SK-N-SH (cell line): ENCODE results near the gene MBNL2. TPM values are rescaled to one million over a fixed set of nuclear protein-coding genes. Genes with fewer than 3 reads are reported as not detected.

ENCODE experiments used
- CTCF ChIA-PET: fragments of 300-600, 350-600 bp; formaldehyde crosslinking; extraction: SDS; loops from one replicate; lab custom pipeline; 2021; lab: Yijun Ruan, JAX
- POLR2A ChIA-PET: fragments of 350-600 bp; sonication (Branson Sonifier 250); formaldehyde crosslinking; extraction: SDS; loops from one replicate; lab custom pipeline; 2020; ENCODE audit warnings: antibody characterized with exemption, inconsistent platforms; lab: Yijun Ruan, JAX
- DNase-seq: peaks from one replicate; pipeline ENCODE4 v3.0.0; 2012
- H2AFZ ChIP-seq: fragments of 200-600 bp; sonication (generic); 2 replicates; pipeline ENCODE4 v1.8.1; 2016; ENCODE audit warnings: antibody characterized with exemption, mild to moderate bottlenecking, low read depth
- H3F3A ChIP-seq: fragments of 200-600 bp; sonication (generic); replicated peaks from 2 replicates; pipeline ENCODE3; 2016; ENCODE audit warnings: antibody characterized with exemption, mild to moderate bottlenecking; ENCODE audit not compliant: insufficient read depth
- H3K27ac ChIP-seq, 2 experiments: fragments of 200-500 bp in 1 of 2; fragments of 200-600 bp in 1 of 2; sonication (Bioruptor generic) in 1 of 2; sonication (generic), shearing (Covaris generic) in 1 of 2; 2 replicates each; pipeline versions ENCODE4 v1.5.1 to v1.6.1; 2014 to 2016; ENCODE audit warnings: low read depth in 2 of 2, inconsistent platforms in 1 of 2, low read length in 1 of 2, mild to moderate bottlenecking in 1 of 2, mixed read lengths in 1 of 2
- H3K27me3 ChIP-seq: fragments of 200-600 bp; sonication (generic), shearing (Covaris generic); 2 replicates; pipeline ENCODE4 v1.6.1; 2016; ENCODE audit warnings: mixed run types; ENCODE audit not compliant: insufficient read depth
- H3K36me3 ChIP-seq, 2 experiments: fragments of 200-500 bp in 1 of 2; fragments of 200-600 bp in 1 of 2; sonication (Bioruptor generic) in 1 of 2; sonication (generic) in 1 of 2; replicated peaks in 1 of 2; 2 replicates each; pipeline versions ENCODE3 to v1.5.1; 2014 to 2016; ENCODE audit warnings: low read length in 1 of 2, mild to moderate bottlenecking in 1 of 2; ENCODE audit not compliant: insufficient read depth in 2 of 2, control insufficient read depth in 1 of 2
- H3K4me1 ChIP-seq, 2 experiments: fragments of 200-500 bp in 1 of 2; fragments of 200-600 bp in 1 of 2; sonication (Bioruptor generic) in 1 of 2; sonication (generic), shearing (Covaris generic) in 1 of 2; 2 replicates each; pipeline versions ENCODE4 v1.5.1 to v1.6.1; 2014 to 2016; ENCODE audit warnings: low read depth in 1 of 2, low read length in 1 of 2, mixed run types in 1 of 2; ENCODE audit not compliant: insufficient read depth in 2 of 2, control insufficient read depth in 1 of 2
- H3K4me2 ChIP-seq: fragments of 200-600 bp; sonication (generic), shearing (Covaris generic); 2 replicates; pipeline ENCODE4 v1.6.1; 2017; ENCODE audit warnings: mixed run types
- H3K4me3 ChIP-seq, 2 experiments: fragments of 200-500 bp in 1 of 2; fragments of 200-600 bp in 1 of 2; sonication (Bioruptor generic) in 1 of 2; sonication (generic), shearing (Covaris generic) in 1 of 2; 2 replicates each; pipeline versions ENCODE4 v1.5.1 to v1.8.1; 2014 to 2016; ENCODE audit warnings: low read depth in 2 of 2, inconsistent platforms in 1 of 2, low read length in 1 of 2, mild to moderate bottlenecking in 1 of 2, mixed read lengths in 1 of 2, moderate library complexity in 1 of 2
- H3K79me2 ChIP-seq: fragments of 200-600 bp; sonication (generic); 2 replicates; pipeline ENCODE4 v1.8.1; 2017; ENCODE audit warnings: mild to moderate bottlenecking; ENCODE audit not compliant: insufficient read depth
- H3K9ac ChIP-seq: fragments of 200-600 bp; sonication (generic); 2 replicates; pipeline ENCODE4 v1.6.1; 2017; ENCODE audit warnings: mixed run types
- H3K9me2 ChIP-seq: fragments of 200-600 bp; sonication (generic); 2 replicates; pipeline ENCODE4 v1.6.1; 2017; ENCODE audit warnings: mixed run types
- H3K9me3 ChIP-seq: fragments of 200-600 bp; sonication (generic); 2 replicates; pipeline ENCODE4 v1.6.1; 2017; ENCODE audit warnings: mixed run types, mild to moderate bottlenecking, moderate library complexity
- H4K20me1 ChIP-seq: fragments of 200-600 bp; sonication (generic); 2 replicates; pipeline ENCODE4 v1.6.1; 2017; ENCODE audit warnings: mild to moderate bottlenecking, mixed run types; ENCODE audit not compliant: insufficient read depth
- CHD2 ChIP-seq: fragments of 150-350 bp; IDR thresholded peaks from 2 replicates; pipeline ENCODE4 v1.6.1; 2018; ENCODE audit warnings: low read length; ENCODE audit not compliant: partially characterized antibody
- ELF1 ChIP-seq: IDR thresholded peaks from 2 replicates; pipeline ENCODE4 v1.4.0; 2012
- EP300 ChIP-seq, 2 experiments: IDR thresholded peaks; 2 replicates each; pipeline versions ENCODE4 v1.4.0 to v1.6.1; 2012; ENCODE audit warnings: borderline replicate concordance in 1 of 2, low read depth in 1 of 2, low read length in 1 of 2
- IRF3 ChIP-seq: fragments of 150-350 bp; IDR thresholded peaks from 2 replicates; pipeline ENCODE4 v1.6.1; 2016; ENCODE audit warnings: mild to moderate bottlenecking, low read depth, low read length
- MAX ChIP-seq: IDR thresholded peaks from 2 replicates; pipeline ENCODE4 v1.4.0; 2012; ENCODE audit warnings: low read depth
- NRF1 ChIP-seq: IDR thresholded peaks from 2 replicates; pipeline ENCODE4 v1.6.1; 2012; ENCODE audit warnings: low read depth, mild to moderate bottlenecking, low read length
- RFX5 ChIP-seq: IDR thresholded peaks from 2 replicates; pipeline ENCODE4 v1.6.1; 2012; ENCODE audit warnings: mild to moderate bottlenecking, improper control_type of control experiment, low read length
- TEAD4 ChIP-seq: IDR thresholded peaks from 2 replicates; pipeline ENCODE4 v1.4.0; 2012; ENCODE audit warnings: mild to moderate bottlenecking, borderline replicate concordance; ENCODE audit not compliant: insufficient read depth
- YY1 ChIP-seq: IDR thresholded peaks from 2 replicates; pipeline ENCODE4 v1.4.0; 2012; ENCODE audit warnings: low read depth, mild to moderate bottlenecking
- WGBS: methylation state at CpG from one replicate; pipeline ENCODE4 v1.1.6; 2017; ENCODE audit warnings: low lambda C conversion rate; 5-methylcytosine and 5-hydroxymethylcytosine counted together
- polyA plus RNA-seq, 3 experiments: library from polyadenylated mRNA; depleted of rRNA; stranded (reverse); fragments of >200 nt; gene quantifications; 2 replicates each; pipeline ENCODE4 v1.2.3, GENCODE V29; 2012

The MBNL2 gene
- polyA plus RNA-seq, 1 of the 3 experiments (the other 2 are of a cell fraction): 24.5 TPM

DNA sequence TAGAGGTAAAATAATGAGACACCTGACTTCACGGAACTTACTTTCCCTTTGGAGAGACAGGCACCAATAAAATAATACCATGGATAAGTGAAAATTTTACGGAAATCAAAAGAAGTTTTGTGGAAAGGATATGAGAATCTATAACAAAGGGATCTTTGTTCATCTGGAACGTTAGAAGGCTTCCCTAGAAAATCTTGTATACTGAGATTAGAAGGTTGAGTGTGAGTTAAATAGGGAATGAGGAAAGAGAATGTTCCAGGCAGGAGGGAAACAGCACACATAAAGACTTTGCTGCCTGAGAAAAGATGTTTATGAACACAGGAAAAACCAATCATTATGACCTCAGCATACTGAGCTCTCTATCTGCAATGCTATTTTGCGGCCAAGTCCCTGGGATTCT lies 192.3 kb downstream of the MBNL2 start (continued):
- TF ChIP-seq IRF3 (no peak), RFX5 (no peak), TEAD4 (no peak), NRF1 (no peak), EP300 (IDR thresholded peaks at IDR 0.05; ENCODE audit: borderline replicate concordance in 1 of 2, low read depth in 1 of 2, low read length in 1 of 2) (no peak)
- TF ChIP-seq, all 33 proteins: peak for 0

DNA sequence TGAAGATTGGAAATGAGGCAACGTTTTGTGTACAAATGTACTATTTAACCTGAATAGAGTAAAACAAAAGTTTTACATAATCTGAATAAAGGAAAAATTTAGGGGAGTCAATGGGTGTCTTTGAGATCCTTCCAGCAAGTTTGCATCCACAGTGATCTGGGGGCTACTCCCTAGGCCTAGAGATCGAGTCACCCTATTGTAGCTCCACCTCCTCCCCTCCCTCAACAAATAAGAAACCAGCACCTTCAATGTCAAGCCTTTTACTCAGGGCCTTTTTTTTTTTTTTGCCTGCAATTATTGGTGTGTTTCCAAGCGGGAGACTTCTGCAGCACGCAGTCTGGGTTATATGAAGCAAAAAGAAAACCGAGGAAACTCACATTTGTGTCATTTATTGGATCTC lies 195.6 kb downstream of the MBNL2 start:
- ChIA-PET POLR2A (no interaction called here), CTCF (interaction anchor here (0.6 to 0.7 kb wide), 2 partner anchors 27 to 300 kb away, joined by 3 to 4 read pairs; no protein-coding TSS in a partner anchor)
- H3K27ac ChIP-seq: no peak overlapping the region
- no peak overlapping the region for H3K4me2 ChIP-seq
- peaks cover 0 to 2% of the 10 kb centered on the region in 2 experiments; a peak in 1 of 4 replicates for H3K4me1 ChIP-seq
- H3K9ac ChIP-seq: no peak overlapping the region
- no peaks in the 10 kb centered on the region for H3K9me2 ChIP-seq
- H3K36me3 ChIP-seq: no peaks in the 10 kb centered on the region
- no peaks in the 10 kb centered on the region for H4K20me1 ChIP-seq
- no peak overlapping the region for H2AFZ ChIP-seq
- no peaks in the 10 kb centered on the region for H3K9me3 ChIP-seq
- H3K79me2 ChIP-seq: no peaks in the 10 kb centered on the region
- H3F3A ChIP-seq: no peaks in the 10 kb centered on the region
- WGBS: 79% methylated on average over 5 of the region's 5 CpGs
- no peak for TF ChIP-seq ELF1
- H3K4me3 ChIP-seq: no peak overlapping the region
- no peaks in the 10 kb centered on the region for H3K27me3 ChIP-seq
- no peak for DNase-seq

DNA sequence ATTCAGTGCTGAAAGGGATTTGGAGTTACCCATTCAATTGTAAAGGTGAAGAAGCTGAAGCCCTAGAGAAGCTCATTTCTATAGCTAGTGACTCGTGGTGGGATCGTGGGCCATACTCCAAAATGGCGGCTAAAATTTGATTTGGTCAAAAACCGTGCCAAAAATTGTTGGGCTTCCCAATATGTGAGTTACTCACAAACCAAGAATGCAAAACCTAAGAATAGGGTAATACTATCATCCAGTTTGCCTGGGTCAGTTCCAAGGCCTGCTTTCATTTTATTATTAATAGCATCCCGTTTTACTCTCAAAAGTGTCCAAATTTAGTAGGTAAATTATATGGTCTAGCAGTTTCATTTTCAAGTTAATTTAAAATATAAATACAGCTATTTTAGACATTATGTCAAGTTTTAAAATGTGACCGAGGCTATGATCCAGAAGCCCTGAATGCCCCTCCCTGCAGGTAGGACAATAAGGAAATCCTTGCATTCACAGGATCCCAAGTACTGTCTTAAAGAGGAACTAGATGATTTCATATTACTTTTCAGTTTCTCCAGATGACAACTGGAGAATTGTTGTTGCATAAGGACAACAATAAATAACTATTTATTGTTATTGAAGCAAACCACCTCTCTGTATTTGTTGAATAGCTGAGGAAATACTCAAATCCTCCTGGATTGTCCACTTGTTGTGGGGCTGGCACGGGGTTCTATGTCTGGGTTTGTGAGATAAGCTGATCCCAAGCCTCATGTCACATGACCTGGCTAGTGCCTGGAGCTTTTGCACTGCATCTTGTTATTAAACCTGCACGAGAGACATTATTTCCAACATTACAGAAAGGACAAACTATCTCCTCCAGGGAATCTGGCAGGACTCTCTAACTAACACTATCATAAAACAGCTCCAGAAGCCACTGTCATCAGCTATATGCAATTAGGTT lies 200.3 kb downstream of the MBNL2 start:
- H3K4me2 ChIP-seq: no peak overlapping the region
- POLR2A ChIA-PET: no interaction called here

More for the DNA sequence above, 200.3 kb downstream of the MBNL2 start:
- no peak overlapping the region for H3K9ac ChIP-seq
- no peaks in the 10 kb centered on the region for H3F3A ChIP-seq
- no peak overlapping the region for H3K4me3 ChIP-seq
- H3K4me1 ChIP-seq: peaks cover 0 to 16% of the 10 kb centered on the region in 2 experiments; a peak in 2 of 4 replicates
- H3K9me3 ChIP-seq: no peaks in the 10 kb centered on the region
- no peak for DNase-seq
- H3K27ac ChIP-seq: peak overlapping the region in 1 of 2 experiments; percentile 51; a peak in 2 of 4 replicates
- TF ChIP-seq YY1: peak; percentile 22; the same call in 1 of the 2 replicates
- no peak for TF ChIP-seq MAX
- no peak for TF ChIP-seq CHD2
- H3K27me3 ChIP-seq: no peaks in the 10 kb centered on the region
- H3K9me2 ChIP-seq: no peaks in the 10 kb centered on the region
- WGBS: 68% methylated on average over 8 of the region's 8 CpGs
- H4K20me1 ChIP-seq: no peaks in the 10 kb centered on the region
- no peaks in the 10 kb centered on the region for H3K36me3 ChIP-seq
- H3K79me2 ChIP-seq: no peaks in the 10 kb centered on the region
- H2AFZ ChIP-seq: no peak overlapping the region
- CTCF ChIA-PET: interaction anchor here (1.0 kb wide), 1 partner anchor 11 kb away, joined by 6 read pairs; the partner anchor contains the start of gene RAP2A
